GM23338 (cell line): Measurements from ENCODE around the gene CAPN7. TPM values are rescaled to one million over a fixed set of nuclear protein-coding genes. Genes with fewer than 3 reads are reported as not detected.

Experiments used
- ATAC-seq: fragments of 200-7000 bp; cut with Tn5 transposase; 3 replicates; pipeline ENCODE4 v1.9.1; 2020
- DNase-seq: peaks from one replicate; pipeline ENCODE4 v3.0.0-alpha.2; 2015; ENCODE audit warnings: low spot score
- H2AFZ ChIP-seq: fragments of 200-600 bp; sonication (generic); 2 replicates; pipeline ENCODE4 v1.8.0; 2016; ENCODE audit warnings: antibody characterized with exemption, mild to moderate bottlenecking, moderate library complexity
- H3F3A ChIP-seq: fragments of 200-600 bp; sonication (generic); replicated peaks from 2 replicates; pipeline ENCODE4 v1.8.0; 2017; ENCODE audit warnings: antibody characterized with exemption, mixed run types, low read depth
- H3K27ac ChIP-seq: fragments of 200-600 bp; sonication (generic); 2 replicates; pipeline ENCODE4 v1.6.1; 2016; ENCODE audit warnings: low read depth
- H3K27me3 ChIP-seq: fragments of 200-600 bp; sonication (generic); 2 replicates; pipeline ENCODE4 v1.8.0; 2016; ENCODE audit warnings: mild to moderate bottlenecking, mixed run types, moderate library complexity; ENCODE audit not compliant: insufficient read depth
- H3K36me3 ChIP-seq: fragments of 200-600 bp; sonication (generic); 2 replicates; pipeline ENCODE4 v1.8.0; 2016; ENCODE audit warnings: mild to moderate bottlenecking; ENCODE audit not compliant: insufficient read depth
- H3K4me1 ChIP-seq: fragments of 200-600 bp; sonication (generic); 2 replicates; pipeline ENCODE4 v1.8.0; 2016; ENCODE audit warnings: mild to moderate bottlenecking, moderate library complexity; ENCODE audit not compliant: insufficient read depth
- H3K4me2 ChIP-seq: fragments of 200-600 bp; sonication (generic); 2 replicates; pipeline ENCODE4 v1.7.1; 2017; ENCODE audit warnings: mixed run types
- H3K4me3 ChIP-seq: fragments of 200-600 bp; sonication (generic); 2 replicates; pipeline ENCODE4 v1.6.1; 2016; ENCODE audit warnings: mixed run types
- H3K79me2 ChIP-seq: fragments of 200-600 bp; sonication (generic); replicated peaks from 2 replicates; pipeline ENCODE4 v1.8.0; 2017; ENCODE audit warnings: mild to moderate bottlenecking; ENCODE audit not compliant: insufficient read depth
- H3K9me2 ChIP-seq: fragments of 200-600 bp; sonication (generic); 2 replicates; pipeline ENCODE4 v1.8.0; 2017; ENCODE audit not compliant: insufficient read depth
- H4K20me1 ChIP-seq: fragments of 200-600 bp; sonication (generic); replicated peaks from 2 replicates; pipeline ENCODE4 v1.8.0; 2017; ENCODE audit warnings: mild to moderate bottlenecking; ENCODE audit not compliant: insufficient read depth
- H3K27ac Mint-ChIP-seq: 2 replicates; pipeline ENCODE4 v1.8.0; 2020; ENCODE audit warnings: inconsistent platforms, mild to moderate bottlenecking, moderate library complexity, mixed read lengths
- H3K27me3 Mint-ChIP-seq: 3 replicates; pipeline ENCODE4 v1.8.0; 2022; ENCODE audit warnings: low read depth, mild to moderate bottlenecking, moderate library complexity, mixed read lengths, inconsistent platforms; ENCODE audit not compliant: insufficient read depth, poor library complexity
- H3K36me3 Mint-ChIP-seq: 3 replicates; pipeline ENCODE4 v1.8.0; 2021; ENCODE audit warnings: low read depth, mild to moderate bottlenecking, inconsistent platforms, moderate library complexity, mixed read lengths
- H3K4me1 Mint-ChIP-seq: 3 replicates; pipeline ENCODE4 v1.8.0; 2020; ENCODE audit warnings: mild to moderate bottlenecking, inconsistent platforms, mixed read lengths
- H3K4me3 Mint-ChIP-seq: 3 replicates; pipeline ENCODE4 v1.8.0; 2021; ENCODE audit warnings: moderate library complexity, mild to moderate bottlenecking, inconsistent platforms, mixed read lengths
- H3K9me3 Mint-ChIP-seq: 3 replicates; pipeline ENCODE4 v1.8.0; 2020; ENCODE audit warnings: moderate library complexity, mild to moderate bottlenecking, inconsistent platforms, mixed read lengths
- CREB1 ChIP-seq: fragments of 250-450 bp; sonication (Bioruptor Pico); IDR thresholded peaks from 2 replicates; pipeline ENCODE4 v1.5.0; 2020; ENCODE audit warnings: low read depth, mild to moderate bottlenecking, moderate library complexity
- ETS1 ChIP-seq: IDR thresholded peaks from 2 replicates; pipeline ENCODE4 v1.6.1; 2016; ENCODE audit warnings: antibody characterized with exemption
- EZH2 ChIP-seq: fragments of 200-600 bp; sonication (generic); IDR thresholded peaks from one replicate; pipeline ENCODE4 v1.8.0; 2017; ENCODE audit warnings: antibody characterized with exemption, mild to moderate bottlenecking, low read depth; ENCODE audit not compliant: unreplicated experiment
- EZH2phosphoT487 ChIP-seq: fragments of 200-600 bp; sonication (generic); IDR thresholded peaks from one replicate; pipeline ENCODE4 v1.8.1; 2018; ENCODE audit warnings: antibody characterized with exemption; ENCODE audit not compliant: unreplicated experiment
- JUNB ChIP-seq: IDR thresholded peaks from one replicate; pipeline ENCODE4 v1.6.1; 2016; ENCODE audit warnings: antibody characterized with exemption; ENCODE audit not compliant: unreplicated experiment
- NANOG ChIP-seq: IDR thresholded peaks from 2 replicates; pipeline ENCODE4 v1.6.1; 2016; ENCODE audit warnings: antibody characterized with exemption, borderline replicate concordance
- POLR2AphosphoS5 ChIP-seq: IDR thresholded peaks from 2 replicates; pipeline ENCODE4 v1.6.1; 2016; ENCODE audit warnings: antibody characterized with exemption, low read depth
- STAT1 ChIP-seq: IDR thresholded peaks from one replicate; pipeline ENCODE4 v1.6.1; 2016; ENCODE audit warnings: antibody characterized with exemption; ENCODE audit not compliant: unreplicated experiment
- ZNF114 ChIP-seq: fragments of 250-450 bp; sonication (Bioruptor Pico); IDR thresholded peaks from 2 replicates; pipeline ENCODE4 v1.5.0; 2020; ENCODE audit warnings: mild to moderate bottlenecking, moderate library complexity
- ZNF331 ChIP-seq: fragments of 250-450 bp; sonication (Bioruptor Pico); IDR thresholded peaks from 2 replicates; pipeline ENCODE4 v1.5.0; 2020; ENCODE audit warnings: low read depth, mild to moderate bottlenecking, moderate library complexity
- ZNF462 ChIP-seq: fragments of 250-450 bp; sonication (Bioruptor Pico); IDR thresholded peaks from 2 replicates; pipeline ENCODE4 v1.5.0; 2020; ENCODE audit warnings: mild to moderate bottlenecking, moderate library complexity
- polyA plus RNA-seq: library from polyadenylated mRNA; unstranded; fragments of >200 nt; fragmentation: Nextera tagmentation; extraction: Ambion mirVana; gene quantifications from 2 replicates; pipeline ENCODE4 v1.2.1, GENCODE V29; 2016
- total RNA-seq: library from RNA; depleted of rRNA; stranded (reverse); fragments of >200 nt; shearing (Covaris generic); gene quantifications from 2 replicates; pipeline ENCODE4 v1.2.3, GENCODE V29; 2014
- TF ChIP-seq, protein P1 (sequence below): IDR thresholded peaks from one replicate; pipeline ENCODE4 v1.6.1; 2018; ENCODE audit warnings: antibody characterized with exemption; ENCODE audit not compliant: unreplicated experiment
- TF ChIP-seq, protein P2 (sequence below), 2 experiments: fragments of 200-600 bp in 1 of 2; sonication (generic) in 1 of 2; conservative IDR thresholded peaks; 2 replicates each; pipeline versions ENCODE4 v1.5.1 to v1.6.1; 2016 to 2017; ENCODE audit warnings: antibody characterized with exemption in 2 of 2, low read depth in 2 of 2, mild to moderate bottlenecking in 2 of 2, moderate library complexity in 1 of 2

The CAPN7 gene
- total and polyA plus RNA-seq, 2 experiments from 2014 or later, result 9.9 to 18.1 TPM

GRCh38 chr3:15183011-15183410, 23.0 kb upstream of the CAPN7 start:
- Mint-ChIP-seq H3K27ac (no peak overlapping the region), H3K27me3 (peaks cover 3% of the 10 kb centered on the region), H3K4me1 (peaks cover 19% of the 10 kb centered on the region), H3K36me3 (peaks cover 7% of the 10 kb centered on the region), H3K4me3 (no peak overlapping the region), H3K9me3 (peaks cover 8% of the 10 kb centered on the region)
- ATAC-seq, result no peak
- H3K27me3 ChIP-seq, result no peaks in the 10 kb centered on the region
- H3F3A ChIP-seq, result no peaks in the 10 kb centered on the region
- H3K36me3 ChIP-seq, result no peaks in the 10 kb centered on the region
- no peaks in the 10 kb centered on the region for H3K9me2 ChIP-seq
- H3K4me1 ChIP-seq, result peaks cover 32% of the 10 kb centered on the region
- no peaks in the 10 kb centered on the region for H4K20me1 ChIP-seq
- no peaks in the 10 kb centered on the region for H3K79me2 ChIP-seq
- no peak for DNase-seq
- H3K4me2 ChIP-seq, result no peak overlapping the region
- H3K4me3 ChIP-seq, result no peak overlapping the region
- no peak overlapping the region for H3K27ac ChIP-seq
- TF ChIP-seq, protein P1, sequence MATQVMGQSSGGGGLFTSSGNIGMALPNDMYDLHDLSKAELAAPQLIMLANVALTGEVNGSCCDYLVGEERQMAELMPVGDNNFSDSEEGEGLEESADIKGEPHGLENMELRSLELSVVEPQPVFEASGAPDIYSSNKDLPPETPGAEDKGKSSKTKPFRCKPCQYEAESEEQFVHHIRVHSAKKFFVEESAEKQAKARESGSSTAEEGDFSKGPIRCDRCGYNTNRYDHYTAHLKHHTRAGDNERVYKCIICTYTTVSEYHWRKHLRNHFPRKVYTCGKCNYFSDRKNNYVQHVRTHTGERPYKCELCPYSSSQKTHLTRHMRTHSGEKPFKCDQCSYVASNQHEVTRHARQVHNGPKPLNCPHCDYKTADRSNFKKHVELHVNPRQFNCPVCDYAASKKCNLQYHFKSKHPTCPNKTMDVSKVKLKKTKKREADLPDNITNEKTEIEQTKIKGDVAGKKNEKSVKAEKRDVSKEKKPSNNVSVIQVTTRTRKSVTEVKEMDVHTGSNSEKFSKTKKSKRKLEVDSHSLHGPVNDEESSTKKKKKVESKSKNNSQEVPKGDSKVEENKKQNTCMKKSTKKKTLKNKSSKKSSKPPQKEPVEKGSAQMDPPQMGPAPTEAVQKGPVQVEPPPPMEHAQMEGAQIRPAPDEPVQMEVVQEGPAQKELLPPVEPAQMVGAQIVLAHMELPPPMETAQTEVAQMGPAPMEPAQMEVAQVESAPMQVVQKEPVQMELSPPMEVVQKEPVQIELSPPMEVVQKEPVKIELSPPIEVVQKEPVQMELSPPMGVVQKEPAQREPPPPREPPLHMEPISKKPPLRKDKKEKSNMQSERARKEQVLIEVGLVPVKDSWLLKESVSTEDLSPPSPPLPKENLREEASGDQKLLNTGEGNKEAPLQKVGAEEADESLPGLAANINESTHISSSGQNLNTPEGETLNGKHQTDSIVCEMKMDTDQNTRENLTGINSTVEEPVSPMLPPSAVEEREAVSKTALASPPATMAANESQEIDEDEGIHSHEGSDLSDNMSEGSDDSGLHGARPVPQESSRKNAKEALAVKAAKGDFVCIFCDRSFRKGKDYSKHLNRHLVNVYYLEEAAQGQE, result no peak
- TF ChIP-seq POLR2AphosphoS5 (no peak), ZNF331 (no peak), ETS1 (no peak), CREB1 (no peak), JUNB (no peak), EZH2 (no peak), EZH2phosphoT487 (no peak), ZNF114 (no peak), ZNF462 (no peak), NANOG (no peak), STAT1 (no peak)
- TF ChIP-seq, protein P2, sequence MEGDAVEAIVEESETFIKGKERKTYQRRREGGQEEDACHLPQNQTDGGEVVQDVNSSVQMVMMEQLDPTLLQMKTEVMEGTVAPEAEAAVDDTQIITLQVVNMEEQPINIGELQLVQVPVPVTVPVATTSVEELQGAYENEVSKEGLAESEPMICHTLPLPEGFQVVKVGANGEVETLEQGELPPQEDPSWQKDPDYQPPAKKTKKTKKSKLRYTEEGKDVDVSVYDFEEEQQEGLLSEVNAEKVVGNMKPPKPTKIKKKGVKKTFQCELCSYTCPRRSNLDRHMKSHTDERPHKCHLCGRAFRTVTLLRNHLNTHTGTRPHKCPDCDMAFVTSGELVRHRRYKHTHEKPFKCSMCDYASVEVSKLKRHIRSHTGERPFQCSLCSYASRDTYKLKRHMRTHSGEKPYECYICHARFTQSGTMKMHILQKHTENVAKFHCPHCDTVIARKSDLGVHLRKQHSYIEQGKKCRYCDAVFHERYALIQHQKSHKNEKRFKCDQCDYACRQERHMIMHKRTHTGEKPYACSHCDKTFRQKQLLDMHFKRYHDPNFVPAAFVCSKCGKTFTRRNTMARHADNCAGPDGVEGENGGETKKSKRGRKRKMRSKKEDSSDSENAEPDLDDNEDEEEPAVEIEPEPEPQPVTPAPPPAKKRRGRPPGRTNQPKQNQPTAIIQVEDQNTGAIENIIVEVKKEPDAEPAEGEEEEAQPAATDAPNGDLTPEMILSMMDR (conservative IDR thresholded peaks at IDR 0.05; ENCODE audit: low read depth in 2 of 2), result no peak
- no peak overlapping the region for H2AFZ ChIP-seq
